Cardiac fibroblast (primary cell): ENCODE results near the gene SRRD.

Experiments
- DNase-seq, 2 donors: peaks; one replicate each; pipeline versions ENCODE4 v3.0.0 to v3.0.0-alpha.2; 2010; ENCODE audit warnings: low read depth in 2 of 2
- H3K4me3 ChIP-seq, 2 donors: replicated peaks in 1 of 2; 1 replicate in 1 of 2; 2 replicates in 1 of 2; pipeline ENCODE4 v1.5.1; 2011; ENCODE audit warnings: low read depth in 2 of 2, low read length in 2 of 2, mild to moderate bottlenecking in 2 of 2, moderate library complexity in 1 of 2
- TF ChIP-seq, protein P1 (sequence below): IDR thresholded peaks from one replicate; pipeline ENCODE4 v1.5.1; 2011; ENCODE audit warnings: low read depth, mild to moderate bottlenecking, low read length, inconsistent platforms

Gene SRRD

GRCh38 chr22:26515931-26516330 lies 32.3 kb downstream of the SRRD start:
- TF ChIP-seq, protein P1, sequence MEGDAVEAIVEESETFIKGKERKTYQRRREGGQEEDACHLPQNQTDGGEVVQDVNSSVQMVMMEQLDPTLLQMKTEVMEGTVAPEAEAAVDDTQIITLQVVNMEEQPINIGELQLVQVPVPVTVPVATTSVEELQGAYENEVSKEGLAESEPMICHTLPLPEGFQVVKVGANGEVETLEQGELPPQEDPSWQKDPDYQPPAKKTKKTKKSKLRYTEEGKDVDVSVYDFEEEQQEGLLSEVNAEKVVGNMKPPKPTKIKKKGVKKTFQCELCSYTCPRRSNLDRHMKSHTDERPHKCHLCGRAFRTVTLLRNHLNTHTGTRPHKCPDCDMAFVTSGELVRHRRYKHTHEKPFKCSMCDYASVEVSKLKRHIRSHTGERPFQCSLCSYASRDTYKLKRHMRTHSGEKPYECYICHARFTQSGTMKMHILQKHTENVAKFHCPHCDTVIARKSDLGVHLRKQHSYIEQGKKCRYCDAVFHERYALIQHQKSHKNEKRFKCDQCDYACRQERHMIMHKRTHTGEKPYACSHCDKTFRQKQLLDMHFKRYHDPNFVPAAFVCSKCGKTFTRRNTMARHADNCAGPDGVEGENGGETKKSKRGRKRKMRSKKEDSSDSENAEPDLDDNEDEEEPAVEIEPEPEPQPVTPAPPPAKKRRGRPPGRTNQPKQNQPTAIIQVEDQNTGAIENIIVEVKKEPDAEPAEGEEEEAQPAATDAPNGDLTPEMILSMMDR: no peak

GRCh38 chr22:26516503-26516902 lies 32.8 kb downstream of the SRRD start:
- TF ChIP-seq, protein P1: no peak
- no peak for DNase-seq
- no peak overlapping the region for H3K4me3 ChIP-seq

More at GRCh38 chr22:26515931-26516330, 32.3 kb downstream of the SRRD start:
- DNase-seq: no peak
- H3K4me3 ChIP-seq: no peak overlapping the region

GRCh38 chr22:26517429-26517828 lies 33.8 kb downstream of the SRRD start:
- H3K4me3 ChIP-seq: no peak overlapping the region
- no peak for DNase-seq
- TF ChIP-seq, protein P1: no peak

DNA sequence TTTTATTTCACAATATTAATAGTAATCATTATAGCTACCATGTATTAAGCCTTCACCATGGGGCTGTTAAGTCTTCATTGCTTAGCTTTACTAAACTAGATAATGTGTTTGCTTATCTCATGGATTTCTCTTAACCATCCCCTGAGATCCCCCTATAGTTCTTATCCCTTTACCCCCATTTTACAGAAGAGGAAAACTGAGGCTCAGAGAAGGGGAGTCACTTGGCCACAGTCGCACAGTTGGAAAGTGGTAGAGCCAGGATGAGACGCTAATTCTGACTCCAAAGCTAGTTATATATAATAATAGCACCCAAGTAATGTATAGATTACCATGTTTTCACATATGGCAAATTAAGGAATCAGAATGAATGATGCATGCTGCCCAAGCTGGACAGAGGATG lies 38.3 kb downstream of the SRRD start:
- DNase-seq: no peak
- no peak overlapping the region for H3K4me3 ChIP-seq
- TF ChIP-seq, protein P1: no peak

DNA sequence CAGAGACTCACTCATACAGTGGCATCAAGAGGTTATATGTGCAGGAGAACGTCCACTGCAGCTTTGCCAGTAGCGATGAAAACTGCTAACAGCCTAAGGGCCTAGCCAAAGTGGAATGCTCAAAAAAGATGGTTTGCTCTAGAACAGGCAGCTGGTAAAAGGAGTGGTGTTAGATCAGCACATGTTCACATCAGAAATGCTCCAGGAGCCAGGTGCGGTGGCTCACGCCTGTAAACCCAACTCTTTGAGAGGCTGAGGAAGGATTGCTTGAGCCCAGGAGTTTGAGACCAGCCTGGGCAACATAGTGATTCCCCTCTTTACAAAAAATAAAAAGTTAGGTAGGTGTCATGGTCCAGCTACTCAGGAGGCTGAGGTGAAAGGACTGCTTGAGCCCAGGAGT lies 38.9 kb downstream of the SRRD start:
- no peak for DNase-seq
- no peak overlapping the region for H3K4me3 ChIP-seq
- TF ChIP-seq, protein P1: no peak

- H3K4me3 ChIP-seq: no peak overlapping the region
- TF ChIP-seq, protein P1: no peak
Measured at GRCh38 chr22:26524870-26525269, 41.2 kb downstream of the SRRD start.

GRCh38 chr22:26525946-26526564 lies 42.4 kb downstream of the SRRD start:
- TF ChIP-seq, protein P1: no peak
- DNase-seq: no peak
- no peak overlapping the region for H3K4me3 ChIP-seq

More at GRCh38 chr22:26524870-26525269, 41.2 kb downstream of the SRRD start:
- no peak for DNase-seq
